A549 (cell line): ENCODE results near the gene B4GALT2. TPM values are rescaled to one million over a fixed set of nuclear protein-coding genes. Genes with fewer than 3 reads are reported as not detected.

Experiments
- ATAC-seq, 2 experiments: fragments of 200-7000 bp in 1 of 2; fragments of >200 bp in 1 of 2; cut with Nextera tagmentation in 1 of 2; cut with Tn5 transposase in 1 of 2; 3 replicates each; pipeline versions ENCODE4 v1.8.0 to v1.9.1; 2018 to 2020; ENCODE audit warnings: mild to moderate bottlenecking in 1 of 2, moderate library complexity in 1 of 2
- CTCF ChIA-PET: fragments of 300-600 bp; sonication (Branson Sonifier 250); formaldehyde crosslinking; extraction: SDS; loops from one replicate; lab custom pipeline; 2021; ENCODE audit warnings: antibody characterized with exemption, inconsistent platforms; lab: Yijun Ruan, JAX
- POLR2A ChIA-PET: fragments of 350-600 bp; formaldehyde crosslinking; extraction: SDS; loops from one replicate; lab custom pipeline; 2021; ENCODE audit warnings: antibody characterized with exemption, inconsistent platforms; lab: Yijun Ruan, JAX
- DNase-seq, 2 experiments: peaks; one replicate each; pipeline versions ENCODE4 v3.0.0 to v3.0.0-alpha.2; 2011 to 2016; ENCODE audit warnings: low read depth in 1 of 2, low spot score in 1 of 2
- FAIRE-seq: peaks from 2 replicates; lab custom pipeline; 2011; peaks lifted over from hg19 to GRCh38; lab: Jason Lieb, UNC
- H3K27ac ChIP-seq, 2 experiments: fragments of >200 bp; sonication (Bioruptor Twin); formaldehyde crosslinking; 3 replicates each; pipeline ENCODE4 v1.5.1; 2016 to 2017
- H3K4me1 ChIP-seq: fragments of >200 bp; sonication (Bioruptor Twin); formaldehyde crosslinking; 3 replicates; pipeline ENCODE4 v1.6.1; 2016
- H3K4me2 ChIP-seq: fragments of >200 bp; sonication (Bioruptor Twin); formaldehyde crosslinking; 3 replicates; pipeline ENCODE4 v1.6.1; 2016
- H3K4me3 ChIP-seq: fragments of >200 bp; sonication (Bioruptor Twin); formaldehyde crosslinking; 3 replicates; pipeline ENCODE4 v1.5.1; 2016
- H3K9me3 ChIP-seq: fragments of >200 bp; sonication (Bioruptor Twin); formaldehyde crosslinking; 3 replicates; pipeline ENCODE4 v1.6.1; 2016
- BHLHE40 ChIP-seq: IDR thresholded peaks from 2 replicates; pipeline ENCODE4 v1.6.1; 2012; ENCODE audit warnings: low read depth, low read length, inconsistent platforms
- CEBPB ChIP-seq, 2 experiments: fragments of >200 bp in 1 of 2; sonication (Bioruptor Twin) in 1 of 2; formaldehyde crosslinking in 1 of 2; IDR thresholded peaks; 2 replicates each; pipeline ENCODE4 v1.6.1; 2012 to 2016
- CHD4 ChIP-seq: fragments of 200-600 bp; sonication (generic); IDR thresholded peaks from 2 replicates; pipeline ENCODE4 v1.6.1; 2016; ENCODE audit warnings: antibody characterized with exemption, mild to moderate bottlenecking, borderline replicate concordance
- FOSB ChIP-seq: fragments of 250-450 bp; sonication (Bioruptor Pico); IDR thresholded peaks from 2 replicates; pipeline ENCODE4 v1.5.0; 2020; ENCODE audit warnings: mild to moderate bottlenecking, moderate library complexity
- FOSL2 ChIP-seq, 2 experiments: fragments of 450-650 bp in 1 of 2; fragments of >200 bp in 1 of 2; sonication (Bioruptor Twin) in 1 of 2; formaldehyde crosslinking; IDR thresholded peaks; 2 replicates each; pipeline versions ENCODE4 v1.5.0 to v1.6.1; 2016 to 2020; ENCODE audit warnings: mild to moderate bottlenecking in 1 of 2, moderate library complexity in 1 of 2
- HDAC2 ChIP-seq: fragments of 200-600 bp; sonication (generic); IDR thresholded peaks from 2 replicates; pipeline ENCODE4 v1.6.1; 2016
- HEYL ChIP-seq: fragments of 250-450 bp; sonication (Bioruptor Pico); IDR thresholded peaks from 2 replicates; pipeline ENCODE4 v1.8.0; 2021; ENCODE audit warnings: mild to moderate bottlenecking, moderate library complexity
- HOXB13 ChIP-seq: fragments of 250-450 bp; sonication (Bioruptor Pico); IDR thresholded peaks from 2 replicates; pipeline ENCODE4 v1.5.0; 2020; ENCODE audit warnings: low read depth, mild to moderate bottlenecking, moderate library complexity
- HOXB5 ChIP-seq: fragments of 250-450 bp; sonication (Bioruptor Pico); IDR thresholded peaks from 2 replicates; pipeline ENCODE4 v1.5.0; 2020; ENCODE audit warnings: mild to moderate bottlenecking, moderate library complexity
- KDM1A ChIP-seq: fragments of 200-600 bp; sonication (generic); IDR thresholded peaks from 2 replicates; pipeline ENCODE4 v1.6.1; 2016; ENCODE audit warnings: low read depth, mild to moderate bottlenecking
- KDM5A ChIP-seq: fragments of 200-600 bp; sonication (generic); IDR thresholded peaks from 2 replicates; pipeline ENCODE4 v1.6.1; 2016; ENCODE audit warnings: antibody characterized with exemption, mild to moderate bottlenecking
- MAZ ChIP-seq: fragments of 150-350 bp; IDR thresholded peaks from 2 replicates; pipeline ENCODE4 v1.6.1; 2014; ENCODE audit warnings: antibody characterized with exemption, low read depth, low read length, borderline replicate concordance
- MYC ChIP-seq: IDR thresholded peaks from 2 replicates; pipeline ENCODE4 v1.6.1; 2012; ENCODE audit warnings: mild to moderate bottlenecking, inconsistent platforms, low read length, improper control_type of control experiment, borderline replicate concordance
- POLR2A ChIP-seq: IDR thresholded peaks from 2 replicates; pipeline ENCODE4 v1.6.1; 2012; ENCODE audit warnings: mild to moderate bottlenecking, low read length
- RAD21 ChIP-seq, 2 experiments: fragments of >200 bp in 1 of 2; sonication (Bioruptor Twin) in 1 of 2; formaldehyde crosslinking in 1 of 2; IDR thresholded peaks in 1 of 2; conservative IDR thresholded peaks in 1 of 2; 2 replicates in 1 of 2; 3 replicates in 1 of 2; pipeline ENCODE4 v1.6.1; 2012 to 2018; ENCODE audit warnings: inconsistent platforms in 1 of 2
- RARB ChIP-seq: fragments of 250-450 bp; sonication (Bioruptor Pico); IDR thresholded peaks from 2 replicates; pipeline ENCODE4 v1.8.0; 2021; ENCODE audit warnings: mild to moderate bottlenecking, moderate library complexity
- RCOR1 ChIP-seq: fragments of 150-350 bp; IDR thresholded peaks from 2 replicates; pipeline ENCODE4 v1.6.1; 2014; ENCODE audit warnings: antibody characterized with exemption, low read length, low read depth
- RFX5 ChIP-seq: fragments of 450-650 bp; IDR thresholded peaks from 2 replicates; pipeline ENCODE4 v1.7.1; 2014; ENCODE audit warnings: antibody characterized with exemption, mild to moderate bottlenecking, moderate library complexity
- RNF2 ChIP-seq: fragments of 200-600 bp; sonication (generic); IDR thresholded peaks from 2 replicates; pipeline ENCODE4 v1.6.1; 2016; ENCODE audit warnings: low read depth, mild to moderate bottlenecking, antibody characterized with exemption, moderate library complexity, borderline replicate concordance
- ZFP36 ChIP-seq: fragments of 450-650 bp; IDR thresholded peaks from 2 replicates; pipeline ENCODE4 v1.6.1; 2014; ENCODE audit warnings: borderline replicate concordance; ENCODE audit not compliant: partially characterized antibody
- WGBS: methylation state at CpG from one replicate; pipeline ENCODE4 v1.1.6; 2017; ENCODE audit errors: missing lambda C conversion rate; 5-methylcytosine and 5-hydroxymethylcytosine counted together
- polyA plus RNA-seq, 4 experiments: library from polyadenylated mRNA; depleted of rRNA in 3 of 4; stranded (reverse); fragments of >200 nt; fragmentation: RNase III in 1 of 4; extraction: RNeasy Plus Mini Kit Qiagen cat#74134 plus additional on column Dnase treatment in 1 of 4; gene quantifications; 2 replicates in 3 of 4; 3 replicates in 1 of 4; pipeline ENCODE4 v1.2.3, GENCODE V29; 2011 to 2017
- TF ChIP-seq, protein P1 (sequence below): fragments of >200 bp; sonication (Bioruptor Twin); formaldehyde crosslinking; IDR thresholded peaks from 3 replicates; pipeline ENCODE4 v1.6.1; 2016
- TF ChIP-seq, protein P2 (sequence below): IDR thresholded peaks from 2 replicates; pipeline ENCODE4 v1.6.1; 2012
- TF ChIP-seq, protein P3 (sequence below): fragments of 200-600 bp; sonication (generic); IDR thresholded peaks from 2 replicates; pipeline ENCODE4 v1.6.1; 2016; ENCODE audit warnings: antibody characterized with exemption, mild to moderate bottlenecking, moderate library complexity
- TF ChIP-seq, protein P4 (sequence below): fragments of >200 bp; sonication (Bioruptor Twin); formaldehyde crosslinking; IDR thresholded peaks from 2 replicates; pipeline ENCODE4 v1.6.1; 2016

Gene B4GALT2
- polyA plus RNA-seq, 2 of the 4 experiments (the other 2 are of a cell fraction) = 19.0 to 35.8 TPM

DNA sequence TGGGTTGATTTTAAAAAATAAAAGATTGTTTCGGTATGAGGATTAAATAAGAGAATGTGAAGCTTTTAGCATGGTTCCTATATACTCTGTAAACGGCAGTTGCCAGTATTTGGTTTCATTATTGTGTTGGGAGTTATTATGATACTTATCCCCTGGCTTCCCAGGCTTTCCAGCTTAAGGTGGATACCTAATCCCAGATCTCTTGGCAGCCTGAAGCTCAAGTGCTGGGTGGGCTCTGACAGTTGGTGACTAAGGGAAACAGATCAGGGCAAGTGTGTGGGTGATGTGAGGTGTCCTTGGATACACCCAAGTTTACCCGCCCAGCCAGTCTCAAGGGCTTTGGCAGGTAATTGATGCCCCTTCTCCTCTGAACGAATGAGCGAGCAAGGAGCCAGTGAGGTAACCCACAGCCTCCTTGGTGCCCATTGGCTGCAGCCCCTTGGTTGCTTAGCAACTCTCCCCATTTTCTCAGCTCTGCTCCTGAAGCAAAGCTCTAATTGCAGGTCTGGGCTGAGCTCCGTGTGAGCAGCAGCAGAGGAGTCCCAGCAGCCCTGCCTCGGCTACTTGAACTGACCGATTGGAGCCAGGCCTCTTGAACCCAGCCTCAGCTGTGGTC lies 26.2 kb upstream of the B4GALT2 start:
- Histone ChIP-seq H3K27ac (no peak overlapping the region), H3K4me1 (peaks cover 6% of the 10 kb centered on the region; the same call in 1 of the 3 replicates), H3K4me3 (no peak overlapping the region), H3K4me2 (no peak overlapping the region), H3K9me3 (no peaks in the 10 kb centered on the region)
- no peak for DNase-seq
- ChIA-PET CTCF (interaction anchor here (0.8 to 1.6 kb wide), 3 partner anchors 18 to 190 kb away, joined by 3 to 6 read pairs (median 6); no protein-coding TSS in a partner anchor), POLR2A (no interaction called here)
- ATAC-seq = no peak
- TF ChIP-seq RFX5 = no peak
- TF ChIP-seq POLR2A = no peak
- no peak for TF ChIP-seq HOXB13 (CRISPR knock-in tag)
- TF ChIP-seq, protein P1, sequence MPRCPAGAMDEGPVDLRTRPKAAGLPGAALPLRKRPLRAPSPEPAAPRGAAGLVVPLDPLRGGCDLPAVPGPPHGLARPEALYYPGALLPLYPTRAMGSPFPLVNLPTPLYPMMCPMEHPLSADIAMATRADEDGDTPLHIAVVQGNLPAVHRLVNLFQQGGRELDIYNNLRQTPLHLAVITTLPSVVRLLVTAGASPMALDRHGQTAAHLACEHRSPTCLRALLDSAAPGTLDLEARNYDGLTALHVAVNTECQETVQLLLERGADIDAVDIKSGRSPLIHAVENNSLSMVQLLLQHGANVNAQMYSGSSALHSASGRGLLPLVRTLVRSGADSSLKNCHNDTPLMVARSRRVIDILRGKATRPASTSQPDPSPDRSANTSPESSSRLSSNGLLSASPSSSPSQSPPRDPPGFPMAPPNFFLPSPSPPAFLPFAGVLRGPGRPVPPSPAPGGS = no peak
- TF ChIP-seq HOXB5 (CRISPR knock-in tag) = no peak
- TF ChIP-seq RCOR1 = no peak
- TF ChIP-seq RAD21 (conservative IDR thresholded peaks at IDR 0.05 in 1 of 2, IDR thresholded peaks at IDR 0.05 in 1 of 2) = no peak
- TF ChIP-seq RNF2 = no peak
- no peak for TF ChIP-seq MYC
- TF ChIP-seq BHLHE40 = no peak
- FAIRE-seq = no peak
- 90% methylated on average over 8 of the region's 8 CpGs for WGBS

DNA sequence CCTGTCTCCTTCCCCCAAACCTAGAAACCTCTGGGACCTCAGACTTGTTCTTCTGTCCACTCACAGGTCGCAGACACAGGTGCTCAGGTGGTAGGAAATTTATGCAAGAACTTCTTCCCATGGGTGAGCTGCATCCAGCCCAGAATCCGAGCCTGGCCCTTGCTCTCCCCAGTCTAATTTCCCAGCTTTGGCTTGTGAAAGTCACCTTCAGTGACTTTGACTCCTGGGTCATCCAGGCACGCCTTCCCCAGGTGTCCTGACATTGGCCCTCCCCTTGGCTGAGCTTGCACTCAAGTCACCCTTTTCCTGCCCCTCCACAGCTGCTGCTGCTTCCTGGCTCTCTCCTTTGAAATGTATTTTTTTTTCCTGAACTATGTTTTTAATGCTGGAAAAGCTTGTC lies 25.6 kb upstream of the B4GALT2 start:
- Histone ChIP-seq H3K4me1 (peaks cover under 1% of the 10 kb centered on the region; the same call in 1 of the 3 replicates), H3K4me2 (no peak overlapping the region), H3K4me3 (no peak overlapping the region), H3K27ac (no peak overlapping the region), H3K9me3 (no peaks in the 10 kb centered on the region)
- FAIRE-seq (no peak), DNase-seq (no peak), ATAC-seq (no peak)
- 70% methylated on average over 3 of the region's 3 CpGs for WGBS
- CTCF ChIA-PET = interaction anchor here (0.6 to 1.6 kb wide), 4 partner anchors 19 to 190 kb away, joined by 3 to 6 read pairs (median 4); no protein-coding TSS in a partner anchor
- TF ChIP-seq MYC (no peak), HDAC2 (no peak), FOSL2 (IDR thresholded peaks at IDR 0.05) (no peak), FOSL2 (CRISPR knock-in tag; IDR thresholded peaks at IDR 0.05) (no peak), KDM5A (no peak)
- TF ChIP-seq, protein P2, sequence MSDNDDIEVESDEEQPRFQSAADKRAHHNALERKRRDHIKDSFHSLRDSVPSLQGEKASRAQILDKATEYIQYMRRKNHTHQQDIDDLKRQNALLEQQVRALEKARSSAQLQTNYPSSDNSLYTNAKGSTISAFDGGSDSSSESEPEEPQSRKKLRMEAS = no peak
- POLR2A ChIA-PET = interaction anchor here (1.1 kb wide), 1 partner anchor 17 kb away, joined by 3 read pairs; the partner anchor contains the start of gene DPH2

DNA sequence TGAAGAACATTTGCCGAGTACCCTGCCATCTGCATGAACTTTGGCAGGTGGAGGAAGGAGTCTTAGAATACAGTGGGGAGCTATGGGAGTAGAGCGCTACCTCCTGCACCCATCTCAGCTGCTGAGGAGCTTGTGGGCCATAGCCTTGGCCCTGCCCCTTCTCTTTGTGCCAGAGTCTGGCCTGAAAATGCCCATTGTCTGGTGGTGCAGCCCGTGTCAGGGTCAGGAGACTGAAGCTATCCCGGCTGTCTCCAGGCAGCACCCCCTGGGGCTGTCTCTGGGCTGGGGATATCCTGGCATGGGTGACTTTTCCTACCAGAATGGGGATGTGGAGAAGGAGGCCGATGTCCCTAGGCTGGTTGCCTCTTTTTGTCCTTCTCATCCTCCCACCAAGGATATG lies 25.0 kb upstream of the B4GALT2 start:
- WGBS = 82% methylated on average over 4 of the region's 5 CpGs
- ChIA-PET POLR2A (interaction anchor here (1.1 kb wide), 1 partner anchor 16 kb away, joined by 3 read pairs; the partner anchor contains the start of gene DPH2), CTCF (interaction anchor here (0.6 to 1.9 kb wide), 5 partner anchors 8 to 191 kb away, joined by 3 to 6 read pairs (median 5); no protein-coding TSS in a partner anchor)
- ATAC-seq (no peak), DNase-seq (no peak), FAIRE-seq (no peak)
- Histone ChIP-seq H3K27ac (no peak overlapping the region), H3K4me3 (no peak overlapping the region), H3K4me2 (no peak overlapping the region), H3K9me3 (no peaks in the 10 kb centered on the region), H3K4me1 (no peaks in the 10 kb centered on the region; the same call in 2 of the 3 replicates)
- TF ChIP-seq, protein P2 = no peak
- TF ChIP-seq CHD4 (no peak), KDM1A (no peak), ZFP36 (no peak), CEBPB (IDR thresholded peaks at IDR 0.05) (no peak), HOXB5 (CRISPR knock-in tag) (no peak), MAZ (no peak), HEYL (no peak), FOSB (CRISPR knock-in tag) (no peak), FOSL2 (IDR thresholded peaks at IDR 0.05) (no peak), FOSL2 (CRISPR knock-in tag; IDR thresholded peaks at IDR 0.05) (no peak), RNF2 (no peak), RARB (CRISPR knock-in tag) (no peak)
- TF ChIP-seq, protein P3, sequence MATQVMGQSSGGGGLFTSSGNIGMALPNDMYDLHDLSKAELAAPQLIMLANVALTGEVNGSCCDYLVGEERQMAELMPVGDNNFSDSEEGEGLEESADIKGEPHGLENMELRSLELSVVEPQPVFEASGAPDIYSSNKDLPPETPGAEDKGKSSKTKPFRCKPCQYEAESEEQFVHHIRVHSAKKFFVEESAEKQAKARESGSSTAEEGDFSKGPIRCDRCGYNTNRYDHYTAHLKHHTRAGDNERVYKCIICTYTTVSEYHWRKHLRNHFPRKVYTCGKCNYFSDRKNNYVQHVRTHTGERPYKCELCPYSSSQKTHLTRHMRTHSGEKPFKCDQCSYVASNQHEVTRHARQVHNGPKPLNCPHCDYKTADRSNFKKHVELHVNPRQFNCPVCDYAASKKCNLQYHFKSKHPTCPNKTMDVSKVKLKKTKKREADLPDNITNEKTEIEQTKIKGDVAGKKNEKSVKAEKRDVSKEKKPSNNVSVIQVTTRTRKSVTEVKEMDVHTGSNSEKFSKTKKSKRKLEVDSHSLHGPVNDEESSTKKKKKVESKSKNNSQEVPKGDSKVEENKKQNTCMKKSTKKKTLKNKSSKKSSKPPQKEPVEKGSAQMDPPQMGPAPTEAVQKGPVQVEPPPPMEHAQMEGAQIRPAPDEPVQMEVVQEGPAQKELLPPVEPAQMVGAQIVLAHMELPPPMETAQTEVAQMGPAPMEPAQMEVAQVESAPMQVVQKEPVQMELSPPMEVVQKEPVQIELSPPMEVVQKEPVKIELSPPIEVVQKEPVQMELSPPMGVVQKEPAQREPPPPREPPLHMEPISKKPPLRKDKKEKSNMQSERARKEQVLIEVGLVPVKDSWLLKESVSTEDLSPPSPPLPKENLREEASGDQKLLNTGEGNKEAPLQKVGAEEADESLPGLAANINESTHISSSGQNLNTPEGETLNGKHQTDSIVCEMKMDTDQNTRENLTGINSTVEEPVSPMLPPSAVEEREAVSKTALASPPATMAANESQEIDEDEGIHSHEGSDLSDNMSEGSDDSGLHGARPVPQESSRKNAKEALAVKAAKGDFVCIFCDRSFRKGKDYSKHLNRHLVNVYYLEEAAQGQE = no peak
- TF ChIP-seq, protein P4, sequence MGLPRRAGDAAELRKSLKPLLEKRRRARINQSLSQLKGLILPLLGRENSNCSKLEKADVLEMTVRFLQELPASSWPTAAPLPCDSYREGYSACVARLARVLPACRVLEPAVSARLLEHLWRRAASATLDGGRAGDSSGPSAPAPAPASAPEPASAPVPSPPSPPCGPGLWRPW = no peak
